ENCODE data around the gene JOSD1. TPM values are rescaled to one million over a fixed set of nuclear protein-coding genes. Genes with fewer than 3 reads are reported as not detected.

Gene JOSD1
- total RNA-seq, 1 experiment from 2014 or later = 19.2 TPM

- Histone ChIP-seq H2BK20ac (ENCODE audit: low read depth, low read length, poor library complexity, severe bottlenecking) (no peak overlapping the region), H3K18ac (ENCODE audit: insufficient read length, low read depth, low read length) (no peak overlapping the region), H2AK5ac (ENCODE audit: insufficient read length, low read length) (no peak overlapping the region), H3K23me2 (ENCODE audit: insufficient read length, low read depth, low read length, poor library complexity, severe bottlenecking) (no peaks in the 10 kb centered on the region), H3K4ac (ENCODE audit: low read depth, low read length) (no peak overlapping the region), H4K20me1 (ENCODE audit: control insufficient read depth, insufficient read depth, insufficient read length) (no peaks in the 10 kb centered on the region), H3K4me1 (ENCODE audit: insufficient read depth, low read length) (no peaks in the 10 kb centered on the region), H2BK5ac (ENCODE audit: insufficient read length, low read length) (no peak overlapping the region), H3K79me2 (ENCODE audit: insufficient read depth, low read length) (no peaks in the 10 kb centered on the region; the same call in 1 of the 2 replicates), H3K14ac (ENCODE audit: insufficient read depth, low read length) (no peak overlapping the region), H3K79me1 (ENCODE audit: insufficient read depth, low read depth, low read length, poor library complexity, severe bottlenecking) (no peaks in the 10 kb centered on the region), H3T11ph (ENCODE audit: low read length) (no peak overlapping the region), H3K9ac (ENCODE audit: extremely low read depth, insufficient read length, low read length) (no peak overlapping the region), H2BK120ac (ENCODE audit: low read depth, low read length, poor library complexity, severe bottlenecking) (no peak overlapping the region), H3K9me3 (ENCODE audit: control insufficient read depth, low read depth, low read length) (no peaks in the 10 kb centered on the region), H3K23ac (ENCODE audit: insufficient read length, low read depth, low read length) (no peak overlapping the region), H3K4me2 (ENCODE audit: insufficient read depth, insufficient read length, low read length) (no peak overlapping the region), H2BK15ac (ENCODE audit: low read depth, low read length) (no peak overlapping the region), H2AFZ (ENCODE audit: low read length) (no peak overlapping the region), H4K5ac (ENCODE audit: insufficient read length, low read depth, low read length) (no peak overlapping the region), H3K27ac (ENCODE audit: insufficient read length, low read depth, low read length) (no peak overlapping the region), H3K56ac (ENCODE audit: insufficient read length, low read depth, low read length) (no peak overlapping the region), H4K8ac (replicated peaks; ENCODE audit: insufficient read length, low read depth, low read length) (no peak overlapping the region), H3K27me3 (ENCODE audit: insufficient read depth, low read length) (no peaks in the 10 kb centered on the region), H4K91ac (ENCODE audit: insufficient read length, low read depth, low read length) (no peak overlapping the region), H2BK12ac (ENCODE audit: insufficient read length, low read depth, low read length) (no peak overlapping the region)
- Mint-ChIP-seq H3K4me1 (peaks cover 0 to 6% of the 10 kb centered on the region in 2 experiments; a peak in 2 of 4 replicates), H3K27ac (peak overlapping the region in 2 of 3 experiments; percentile 20 to 73; a peak in 2 of 7 replicates), H3K27me3 (ENCODE audit: low read depth) (no peaks in the 10 kb centered on the region), H3K9me3 (no peaks in the 10 kb centered on the region), H3K36me3 (ENCODE audit: insufficient read depth in 1 of 3, low read depth in 3 of 3) (peaks cover 32 to 81% (median 75%) of the 10 kb centered on the region in 3 experiments), H3K4me3 (no peak overlapping the region)
- no peak for TF ChIP-seq CTCF (conservative IDR thresholded peaks at IDR 0.05)
- no peak for DNase-seq
- WGBS (ENCODE audit: extremely low coverage, insufficient read length, low lambda C conversion rate) = no CpG with 5 or more reads among the region's 7 CpGs
These were observed 20.8 kb upstream of the JOSD1 start for GRCh38 chr22:38721551-38721950.
